ENCODE results near the gene ZNF326. TPM values are rescaled to one million over a fixed set of nuclear protein-coding genes. Genes with fewer than 3 reads are reported as not detected.

The ZNF326 gene
- total and polyA plus RNA-seq, 2 of the 8 experiments (the other 6 are each of a cell fraction or from before 2014, with no cell fraction given): 12.2 to 30.6 TPM

GRCh38 chr1:89989099-89989498 is 5.8 kb upstream of the ZNF326 start (continued):
- TF ChIP-seq RNF2 (IDR thresholded peaks at IDR 0.05; ENCODE audit: borderline replicate concordance, low read depth, low read length, missing control alignments, poor library complexity, severe bottlenecking): no peak

Data from H1 (cell line).